Islet of Langerhans (tissue), 1 donor: Measurements from ENCODE around the gene MIF4GD.
"Not testable (repeated sequence)": the region's sequence is repeated elsewhere in the genome, so short reads cannot be mapped to it uniquely, and the experiment has no call there.

Experiments used
- FAIRE-seq: peaks from one replicate; lab custom pipeline; 2011; peaks lifted over from hg19 to GRCh38; lab: Jason Lieb, UNC

Gene MIF4GD

DNA sequence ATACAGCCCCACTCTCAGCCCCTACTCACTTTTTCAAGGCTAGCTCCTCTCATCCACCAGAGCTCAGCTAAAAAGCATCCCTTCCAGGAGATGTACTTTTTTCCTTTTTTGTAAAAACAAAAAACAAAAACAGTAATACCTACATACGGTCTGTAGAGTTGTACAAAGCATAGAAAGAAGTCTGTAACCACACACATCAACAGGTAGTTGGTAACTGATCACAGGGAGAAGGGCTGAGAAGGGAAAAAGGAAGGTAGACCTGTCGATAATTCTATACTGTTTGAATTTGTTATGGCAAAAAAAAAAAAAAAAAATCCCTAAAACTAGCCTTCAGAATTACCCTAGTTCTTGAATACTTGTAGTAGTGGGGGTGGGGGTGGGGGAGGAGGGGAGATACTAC is 17.3 kb upstream of the MIF4GD start:
- no peak for FAIRE-seq

DNA sequence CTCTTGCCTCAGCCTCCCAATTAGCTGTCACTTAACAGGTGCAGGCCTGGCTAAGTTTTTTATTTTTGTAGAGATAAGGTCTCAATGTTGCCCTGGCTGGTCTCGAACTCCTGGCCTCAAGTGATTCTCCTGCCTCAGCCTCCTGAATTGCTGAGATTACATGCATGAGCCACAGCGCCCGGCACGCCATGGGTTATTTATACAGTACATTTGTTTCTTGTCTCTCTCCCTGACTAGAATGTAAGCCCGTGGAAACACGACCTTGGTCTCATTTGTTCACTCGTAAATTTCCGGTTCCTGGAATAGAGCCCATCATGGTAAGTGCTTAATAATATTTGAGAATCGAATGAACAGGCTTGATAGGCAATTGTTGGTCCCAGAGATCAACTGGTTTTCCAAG is 16.2 kb upstream of the MIF4GD start:
- no peak for FAIRE-seq

DNA sequence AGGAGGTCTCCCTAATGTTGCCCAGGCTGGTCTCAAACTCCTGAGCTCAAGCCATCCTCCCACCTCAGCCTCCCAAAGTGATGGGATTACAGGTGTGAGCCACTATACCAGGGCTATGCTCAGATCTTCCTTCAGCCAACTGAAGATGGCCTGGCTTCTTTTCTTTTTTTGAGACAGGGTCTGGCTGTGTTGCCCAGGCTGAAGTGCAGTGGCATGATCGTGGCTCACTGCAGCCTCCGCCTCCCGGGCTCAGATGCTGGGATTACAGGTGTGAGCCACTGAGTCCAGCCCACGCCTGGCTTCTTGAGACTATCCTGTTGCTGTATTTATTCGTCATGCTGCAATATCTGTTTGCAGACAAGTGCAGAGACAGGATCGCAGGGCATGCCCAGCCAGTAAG is 14.1 kb upstream of the MIF4GD start:
- no peak for FAIRE-seq

DNA sequence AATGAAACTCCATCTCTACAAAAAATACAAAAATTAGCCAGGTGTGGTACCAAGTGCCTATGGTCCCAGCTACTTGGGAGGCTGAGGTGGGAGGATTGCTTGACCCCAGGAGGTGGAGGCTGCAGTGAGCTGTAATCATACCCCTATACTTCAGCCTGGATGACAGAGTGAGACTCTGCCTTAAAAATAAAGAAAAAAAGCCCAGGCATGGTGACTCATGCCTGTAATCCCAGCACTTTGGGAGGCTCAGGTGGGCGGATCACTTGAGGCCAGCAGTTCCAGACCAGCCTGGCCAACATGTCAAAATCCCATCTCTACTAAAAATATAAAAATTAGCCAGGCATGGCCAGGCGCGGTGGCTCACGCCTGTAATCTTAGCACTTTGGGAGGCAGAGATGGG is 9.2 kb upstream of the MIF4GD start:
- not testable (repeated sequence) for FAIRE-seq

DNA sequence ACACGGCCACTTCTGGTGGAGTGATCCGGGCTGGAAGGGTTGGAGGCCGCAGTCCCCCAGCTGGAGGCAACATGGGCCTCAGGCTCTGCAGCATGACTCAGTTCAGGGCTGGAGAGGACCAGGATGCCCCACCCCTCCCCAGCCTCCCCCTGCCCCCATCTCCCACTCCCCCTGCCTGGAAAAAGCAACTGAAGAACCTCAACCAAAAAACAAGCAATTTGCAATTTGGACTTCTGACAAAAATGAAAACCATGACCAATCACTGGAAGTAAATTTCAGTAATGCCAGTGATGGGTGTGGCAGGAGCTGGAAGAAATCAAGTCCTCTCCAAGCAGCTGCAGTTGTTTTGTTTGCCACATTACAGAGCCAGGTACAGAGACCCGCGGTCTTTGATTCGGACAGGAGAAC is 6.6 kb upstream of the MIF4GD start:
- FAIRE-seq: no peak

DNA sequence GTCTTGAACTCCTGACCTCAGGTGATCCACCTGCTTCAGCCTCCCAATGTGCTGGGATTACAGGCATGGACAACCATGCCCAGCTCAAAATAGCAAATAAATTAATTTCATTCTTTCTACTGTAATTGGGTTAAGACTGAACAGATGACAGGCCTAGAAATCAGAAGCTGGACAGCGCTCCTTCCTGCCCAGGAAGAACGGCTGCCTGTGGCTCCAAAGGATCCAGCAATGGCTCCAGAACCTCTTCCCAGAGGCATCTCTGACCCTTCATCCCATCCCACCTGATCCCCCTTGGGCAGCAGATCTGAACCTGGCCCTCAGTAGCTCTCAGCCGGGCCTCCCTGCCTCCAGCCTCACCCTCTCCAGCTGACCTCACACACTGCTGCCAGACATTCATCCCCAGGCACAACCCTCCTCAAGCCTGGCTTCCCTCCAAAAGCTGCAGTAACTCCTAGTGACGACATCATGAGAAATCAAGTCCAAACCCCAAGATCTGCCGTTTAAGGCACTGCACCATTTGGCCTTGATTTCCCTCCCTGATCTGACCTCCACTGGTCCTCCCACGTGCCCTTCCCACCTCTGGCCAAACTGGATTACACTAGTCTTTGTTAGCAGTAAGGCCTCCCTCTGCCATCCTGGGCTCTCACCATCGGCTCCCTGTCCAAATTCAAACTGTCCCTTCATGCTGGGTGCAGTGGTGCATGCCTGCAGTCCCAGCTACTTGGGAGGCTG is 3.1 kb upstream of the MIF4GD start:
- no peak for FAIRE-seq

DNA sequence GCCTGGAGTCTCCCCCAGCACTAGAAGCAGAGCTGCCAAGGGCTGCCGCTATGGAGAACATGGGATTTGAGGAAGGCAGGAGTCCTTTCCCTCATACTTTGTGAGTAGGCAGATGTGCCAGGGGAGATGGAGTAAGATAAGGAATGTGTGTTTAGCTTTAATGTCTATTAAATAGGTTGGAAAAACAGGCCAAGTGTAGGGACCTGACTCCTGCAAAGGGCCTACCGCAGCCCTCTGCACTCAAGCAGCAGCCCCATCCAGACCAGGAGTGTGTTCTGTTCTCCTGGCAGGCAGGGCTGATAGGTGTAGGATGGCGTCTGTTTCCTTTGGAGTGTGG is 1.8 kb upstream of the MIF4GD start:
- no peak for FAIRE-seq

DNA sequence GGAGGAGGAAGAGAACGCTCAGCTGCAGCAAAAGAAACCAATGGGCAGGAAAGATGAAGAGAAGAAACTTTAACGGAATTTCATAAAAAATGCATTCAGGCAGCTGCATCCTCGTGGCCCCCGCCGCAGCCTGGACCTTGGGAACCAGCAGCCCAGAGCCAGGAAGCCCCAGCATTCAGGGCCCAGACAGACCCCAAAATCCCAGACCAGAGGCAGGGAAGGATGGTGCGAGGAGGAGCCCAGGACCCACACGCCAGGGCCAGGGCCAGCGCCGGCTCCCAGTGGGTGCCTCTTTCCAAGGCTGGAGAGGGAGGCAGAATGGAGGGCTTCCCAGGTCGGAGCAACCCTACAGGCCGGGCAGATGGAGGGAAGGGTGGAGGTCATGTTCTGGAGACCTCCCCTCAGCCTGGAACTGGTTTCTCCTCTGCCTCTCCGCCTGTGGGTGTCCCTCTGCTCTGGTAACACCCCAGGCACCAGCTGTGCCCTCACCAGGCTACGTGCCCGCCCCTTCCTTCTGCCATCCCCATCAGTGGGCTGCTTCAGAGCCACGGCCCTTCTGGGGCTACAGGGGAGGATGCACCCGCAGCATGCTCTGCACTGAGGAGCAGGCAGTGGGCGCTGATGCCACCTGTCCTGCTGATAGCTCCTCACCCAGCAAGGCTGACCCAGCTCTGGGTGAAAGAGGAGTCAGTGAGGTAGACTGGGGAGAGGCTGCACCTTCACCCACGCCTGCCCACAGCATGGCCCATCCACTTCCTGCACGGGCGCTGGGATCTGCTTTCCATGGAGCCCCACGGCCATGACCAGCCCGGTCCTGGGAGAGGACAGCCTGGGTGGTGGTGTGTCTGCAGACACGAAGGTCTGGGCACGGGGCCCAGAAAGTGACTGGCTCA is 1.2 kb upstream of the MIF4GD start:
- FAIRE-seq: no peak

DNA sequence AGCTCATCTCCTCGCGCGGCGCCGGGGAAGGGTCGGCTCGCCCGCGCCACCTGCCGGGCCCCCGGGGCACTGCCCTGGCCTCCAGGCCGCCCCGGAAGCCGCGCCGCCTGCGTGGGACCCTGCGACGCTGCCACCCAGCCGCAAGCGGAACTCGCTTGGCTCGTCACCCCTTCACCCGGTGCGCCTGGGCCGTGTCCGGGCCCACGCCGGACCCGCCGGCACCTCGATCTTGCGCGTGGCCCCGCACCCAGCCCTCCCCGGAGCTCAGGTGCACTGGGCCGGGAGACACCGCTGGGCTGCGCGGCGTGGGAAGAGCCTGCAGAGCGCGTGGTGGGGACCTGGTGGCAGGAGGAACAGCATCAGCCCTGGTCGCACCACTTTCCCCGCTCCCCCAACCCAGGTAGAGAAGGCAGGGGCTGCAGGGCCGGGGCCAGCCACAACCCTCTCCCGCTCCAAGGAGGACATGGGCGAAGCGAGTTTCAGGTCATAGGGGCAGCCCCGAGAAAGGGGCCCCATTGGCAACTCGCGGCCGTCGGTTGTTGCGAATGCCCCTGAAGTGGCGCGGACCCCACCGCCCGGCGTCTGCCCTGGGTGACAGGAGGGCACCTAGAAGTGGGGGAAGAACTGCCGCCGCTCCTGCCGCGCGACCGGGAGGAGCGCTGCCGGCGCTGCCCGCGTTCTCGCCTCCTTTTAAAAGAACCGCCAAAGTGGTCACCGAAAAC is 363 bp upstream of the MIF4GD start:
- FAIRE-seq: no peak

DNA sequence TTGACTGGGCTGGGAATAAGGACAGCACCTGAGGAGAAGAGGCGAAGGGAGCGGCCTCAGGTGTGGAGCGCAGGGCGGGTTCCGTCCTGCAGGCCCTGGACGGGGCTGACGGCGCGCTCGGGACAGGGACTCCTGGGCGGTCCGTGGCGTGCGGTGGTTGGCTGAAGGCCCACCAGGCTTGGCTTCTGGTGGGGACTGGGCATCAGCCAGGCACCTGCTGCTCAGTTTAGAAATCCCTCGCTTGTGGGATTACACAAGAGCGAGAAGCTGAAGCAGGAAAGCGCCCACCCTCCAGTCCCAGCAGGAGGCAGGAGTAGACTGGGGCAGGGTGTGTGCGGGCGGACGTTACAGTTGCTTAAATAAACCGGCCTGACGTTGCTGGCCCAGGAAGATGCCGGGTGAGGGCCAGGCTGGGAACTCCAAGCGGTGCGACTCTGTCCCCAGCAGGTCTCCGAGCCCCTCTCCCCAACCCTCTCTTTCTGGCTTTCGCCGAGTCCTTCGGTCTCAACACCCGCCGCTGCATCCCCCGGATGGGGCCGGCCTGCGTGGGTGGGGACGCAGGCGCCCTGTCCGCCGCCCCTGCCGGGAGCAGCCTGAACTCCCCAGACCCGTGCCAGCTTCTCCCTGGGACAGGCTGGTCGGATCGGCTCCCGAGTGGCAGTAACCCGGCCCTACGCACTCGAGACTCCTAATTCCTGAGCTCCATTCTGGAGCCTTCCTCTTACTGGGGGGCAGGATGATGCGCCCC is 639 bp downstream of the MIF4GD start:
- no peak for FAIRE-seq

DNA sequence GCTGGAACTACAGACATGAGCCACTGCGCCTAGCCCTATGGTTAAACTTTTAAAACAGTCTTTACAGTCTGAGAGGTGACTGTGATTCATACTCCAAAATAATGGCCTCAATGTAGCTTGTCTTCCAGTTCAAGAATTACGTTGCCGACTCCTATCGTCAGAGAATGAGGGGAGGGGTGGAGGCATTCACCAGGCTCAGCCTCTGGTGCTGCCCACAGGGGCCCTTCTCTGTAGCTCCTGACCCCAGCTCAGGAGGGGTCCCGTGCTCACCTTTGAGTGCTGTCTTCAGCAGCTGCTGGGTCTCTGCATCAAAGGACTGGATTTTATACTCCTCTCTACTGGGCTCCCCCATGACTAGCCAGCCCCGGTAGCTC is 1.2 kb downstream of the MIF4GD start:
- FAIRE-seq: no peak

DNA sequence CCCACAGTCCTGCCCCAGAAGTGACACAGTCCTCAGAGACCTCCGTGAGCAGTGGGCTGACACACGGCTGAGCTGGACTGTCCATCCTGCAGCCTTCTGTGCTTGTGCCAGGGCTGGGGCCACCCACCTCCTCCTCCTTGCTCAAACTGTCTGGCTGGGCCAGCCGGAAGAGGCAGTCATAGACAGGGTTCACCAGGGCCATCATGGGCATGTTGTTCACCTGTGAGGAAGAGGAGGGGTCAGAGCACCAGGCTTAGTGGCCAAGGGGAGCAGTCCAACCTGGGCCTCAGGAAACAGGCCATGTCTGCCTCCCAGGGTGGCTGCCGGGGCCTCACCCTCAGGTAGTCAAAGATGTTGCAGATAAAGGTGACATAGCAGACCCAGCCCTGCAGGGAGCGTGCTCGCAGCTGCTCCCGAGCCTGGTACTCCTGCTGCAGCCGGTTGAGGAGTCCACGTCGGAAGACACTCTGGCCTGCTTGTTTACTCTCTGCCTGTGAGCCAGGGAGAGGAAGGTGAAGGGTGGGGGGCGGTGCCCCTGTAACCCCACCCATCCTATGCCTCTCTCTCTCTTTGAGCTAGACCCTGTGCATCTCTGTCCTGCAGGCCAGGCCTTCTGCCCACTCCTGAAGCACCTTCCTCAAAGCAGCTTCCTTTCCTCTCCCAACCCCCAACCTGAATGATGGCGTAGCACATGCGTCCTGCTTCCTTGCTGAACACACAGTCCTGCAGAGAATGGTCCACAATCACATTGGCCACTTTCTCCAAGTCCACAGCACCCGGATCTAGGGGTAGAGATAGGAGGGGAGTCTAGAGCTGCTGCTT is 3.4 kb downstream of the MIF4GD start:
- no peak for FAIRE-seq

DNA sequence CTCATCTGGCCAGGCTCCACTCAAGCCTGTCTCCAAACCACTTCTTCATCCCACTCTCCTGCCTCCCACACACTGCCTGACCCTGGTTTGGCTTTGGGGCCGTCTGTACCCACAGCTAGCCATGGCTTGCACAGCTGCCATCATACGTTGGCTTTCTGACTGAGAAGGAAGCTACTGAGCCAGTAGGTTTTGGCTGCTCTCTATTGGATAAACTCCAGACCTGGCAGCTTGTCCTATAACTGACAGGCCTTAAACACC is 3.9 kb downstream of the MIF4GD start:
- FAIRE-seq: no peak

DNA sequence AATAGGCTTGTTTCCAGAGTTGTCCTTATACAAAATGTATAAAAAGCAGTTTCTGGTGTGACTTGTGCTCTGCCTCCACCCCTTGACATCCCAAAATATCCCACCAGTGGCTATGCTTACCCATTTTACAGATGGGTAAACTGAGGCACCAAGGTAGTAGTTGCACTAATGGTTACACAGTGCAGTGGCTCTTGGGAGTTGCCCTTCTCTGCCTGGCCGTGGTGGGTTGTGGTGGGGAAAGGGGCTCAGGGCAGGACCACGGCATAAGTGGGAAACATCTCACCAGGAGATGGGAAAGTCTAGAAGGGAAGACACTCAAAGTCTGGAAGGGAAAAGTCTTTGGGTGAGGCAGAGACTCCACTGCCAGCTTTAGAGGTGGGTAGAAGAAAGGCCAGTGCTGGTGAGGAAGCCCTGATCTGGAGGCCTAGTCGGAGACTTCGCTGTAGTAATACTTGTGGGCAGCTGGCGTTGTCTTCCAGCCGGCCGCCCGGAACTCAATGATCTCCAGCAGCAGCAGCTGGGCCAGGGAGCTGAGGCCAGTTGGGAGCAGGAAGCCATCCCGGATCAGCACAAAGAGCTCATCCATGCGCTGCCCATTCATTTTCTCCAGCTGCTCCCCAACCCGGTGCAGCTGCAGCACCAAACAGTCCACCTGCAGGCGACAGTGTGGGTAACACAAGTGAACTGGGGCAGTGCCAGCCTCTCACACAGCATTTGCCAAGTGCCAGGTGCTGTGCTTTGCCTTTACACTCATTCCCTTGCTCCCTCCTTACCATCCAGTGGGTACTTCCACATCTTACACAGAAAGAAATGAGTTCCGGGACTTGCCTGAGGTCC is 4.5 kb downstream of the MIF4GD start:
- no peak for FAIRE-seq

DNA sequence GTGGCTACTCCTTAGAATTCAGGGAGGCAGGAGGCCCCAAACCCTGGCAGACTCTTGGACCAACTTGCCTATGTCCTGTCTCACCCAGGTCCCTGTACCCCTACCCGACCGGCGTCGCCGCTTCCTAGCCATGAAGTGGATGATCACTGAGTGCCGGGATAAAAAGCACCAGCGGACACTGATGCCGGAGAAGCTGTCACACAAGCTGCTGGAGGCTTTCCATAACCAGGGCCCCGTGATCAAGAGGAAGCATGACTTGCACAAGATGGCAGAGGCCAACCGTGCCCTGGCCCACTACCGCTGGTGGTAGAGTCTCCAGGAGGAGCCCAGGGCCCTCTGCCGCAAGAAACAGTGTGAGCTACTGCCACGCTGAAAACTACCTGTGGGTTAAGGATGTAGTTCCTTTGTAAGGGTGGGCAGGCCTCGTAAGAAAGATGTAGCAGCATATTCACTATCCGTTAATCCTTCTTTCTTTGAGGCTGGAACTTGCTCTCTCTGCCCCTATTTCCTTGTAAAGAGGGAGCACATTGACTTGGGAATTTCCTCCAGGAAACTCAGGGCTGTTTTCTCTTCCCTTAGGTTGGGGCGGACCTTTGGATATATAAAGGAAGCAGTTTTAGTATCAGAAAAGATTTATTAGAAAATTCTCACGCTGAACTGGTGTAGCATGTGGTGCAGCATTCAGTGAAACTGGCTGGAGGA is 5.3 kb downstream of the MIF4GD start:
- no peak for FAIRE-seq

DNA sequence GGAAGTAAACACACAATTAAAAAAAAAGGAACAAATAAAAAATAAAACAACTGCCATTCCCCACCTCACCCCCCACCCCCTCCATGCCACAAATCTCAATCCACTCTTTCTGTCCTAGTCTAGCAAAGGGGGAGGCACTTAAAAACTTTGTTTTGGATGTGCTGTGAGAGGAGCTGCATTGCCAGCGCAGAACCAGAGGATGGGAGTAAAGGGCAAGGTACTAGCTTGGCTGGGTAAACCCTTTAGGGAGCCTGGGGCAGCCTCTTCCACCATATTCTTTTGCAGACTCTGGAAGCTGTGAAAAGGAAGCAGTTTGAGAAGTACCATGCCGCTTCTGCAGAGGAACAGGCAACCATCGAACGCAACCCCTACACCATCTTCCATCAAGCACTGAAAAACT is 8.0 kb downstream of the MIF4GD start:
- no peak for FAIRE-seq

DNA sequence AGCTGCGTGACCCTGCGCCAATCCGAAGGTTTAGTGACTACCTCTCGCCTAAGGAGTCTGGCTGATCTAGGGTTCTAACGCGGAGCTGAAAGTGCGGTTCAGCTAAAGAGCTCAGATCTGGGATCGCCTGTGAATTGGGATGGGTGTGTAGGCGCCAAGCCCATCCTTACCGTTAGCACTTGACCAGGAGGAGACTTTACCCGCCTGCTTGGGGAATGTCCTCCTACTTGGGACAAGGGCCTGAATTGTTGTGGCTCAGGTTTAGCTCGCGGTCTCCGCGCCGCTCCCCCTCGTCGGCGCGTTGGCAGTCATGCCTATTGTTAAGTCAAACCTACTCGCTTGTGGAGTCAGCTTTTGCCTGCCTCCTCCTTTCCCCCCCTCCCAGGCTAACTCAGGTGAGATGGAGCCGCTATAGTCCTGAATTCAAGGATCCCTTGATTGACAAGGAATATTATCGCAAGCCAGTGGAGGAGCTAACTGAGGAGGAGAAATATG is 8.9 kb downstream of the MIF4GD start:
- FAIRE-seq: no peak

DNA sequence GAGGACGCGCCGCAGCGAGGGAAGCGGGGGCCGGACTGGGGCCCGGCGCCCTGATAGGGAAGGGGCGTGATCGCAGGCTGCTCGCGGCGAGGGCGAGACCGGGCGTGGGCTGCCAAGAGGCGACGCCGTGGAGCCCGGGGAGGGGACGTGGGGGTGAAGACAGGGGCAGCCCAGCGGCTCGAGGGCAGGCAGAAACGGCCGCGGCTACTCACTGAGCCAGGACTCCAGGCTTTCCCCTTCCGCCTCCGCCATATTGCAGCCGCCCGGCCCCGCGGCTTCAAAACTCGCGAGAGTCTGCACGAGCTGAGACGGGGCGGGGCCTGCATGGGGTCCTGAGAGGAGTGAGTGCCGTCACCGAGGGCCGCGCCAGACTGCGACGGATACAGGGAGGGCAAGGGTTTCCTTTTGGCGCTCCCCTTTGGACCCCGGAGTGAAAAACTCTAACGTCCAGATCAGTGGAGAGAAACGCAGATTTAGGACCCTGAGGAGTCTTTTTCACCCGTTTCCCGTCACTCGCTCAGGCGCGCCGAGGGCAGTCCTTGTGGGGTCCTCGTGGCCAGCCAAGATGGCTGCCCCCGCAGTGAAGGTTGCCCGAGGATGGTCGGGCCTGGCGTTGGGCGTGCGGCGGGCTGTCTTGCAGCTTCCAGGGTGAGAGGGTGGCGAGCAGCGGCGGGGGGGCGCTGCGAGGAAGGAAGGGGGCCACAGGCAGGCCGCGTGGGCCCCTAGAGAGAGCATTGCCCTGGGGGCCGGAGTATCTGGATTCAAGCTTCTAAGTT is 9.5 kb downstream of the MIF4GD start, which contains the start of the genes GGA3 and MRPS7:
Gene GGA3, minus strand, starts transcription at position 271 of the 776 bp plus-strand sequence. Its CDS starts 19 bp downstream, at position 252.
Gene MRPS7, plus strand, starts transcription at position 544 of the 776 bp plus-strand sequence. Its CDS starts 22 bp downstream, at position 566.
- no peak for FAIRE-seq
